ENCODE data around the gene MUSTN1.

GRCh38 chr3:52854013-52854412 lies 19.2 kb upstream of the MUSTN1 start:
- no peak for TF ChIP-seq CTCF (conservative IDR thresholded peaks at IDR 0.05)
- no peak for TF ChIP-seq ZFX (IDR thresholded peaks at IDR 0.05)
